ELR (cell line): Measurements from ENCODE around the gene MAMDC4.
A peak's percentile ranks its signal among the peaks of the same experiment; 100 is the strongest.
"Not testable (repeated sequence)": the region's sequence is repeated elsewhere in the genome, so short reads cannot be mapped to it uniquely, and the experiment has no call there.

ENCODE experiments used
- DNase-seq: peaks from one replicate; pipeline ENCODE4 v3.0.0-alpha.2; 2015; ENCODE audit warnings: low read depth

The MAMDC4 gene

GRCh38 chr9:136839229-136840139 lies 12.7 kb upstream of the MAMDC4 start:
- DNase-seq: no peak

- DNase-seq: no peak
Measured at GRCh38 chr9:136840140-136840876, 11.8 kb upstream of the MAMDC4 start.

- peak; percentile 43 for DNase-seq
Measured at GRCh38 chr9:136840877-136841645, 11.1 kb upstream of the MAMDC4 start.

- not testable (repeated sequence) for DNase-seq
Measured at GRCh38 chr9:136841646-136842379, 10.3 kb upstream of the MAMDC4 start.

GRCh38 chr9:136842380-136842948 lies 9.7 kb upstream of the MAMDC4 start, which contains the start of gene AJM1:
TSS of gene AJM1 (plus strand) at chr9:136842478. CDS start at chr9:136844415, 1,937 bp downstream.
- peak; percentile 80 for DNase-seq

GRCh38 chr9:136843159-136843800 lies 8.9 kb upstream of the MAMDC4 start:
- not testable (repeated sequence) for DNase-seq

GRCh38 chr9:136843801-136844740 lies 8.1 kb upstream of the MAMDC4 start:
- DNase-seq: peak; percentile 47

GRCh38 chr9:136844761-136845464 lies 7.2 kb upstream of the MAMDC4 start:
- no peak for DNase-seq

- no peak for DNase-seq
Measured at GRCh38 chr9:136845465-136846260, 6.5 kb upstream of the MAMDC4 start.

- no peak for DNase-seq
Measured at GRCh38 chr9:136846376-136847087, 5.6 kb upstream of the MAMDC4 start.

GRCh38 chr9:136847088-136847825 lies 4.9 kb upstream of the MAMDC4 start:
- peak; percentile 50 for DNase-seq

GRCh38 chr9:136847826-136848392 lies 4.2 kb upstream of the MAMDC4 start:
- peak; percentile 89 for DNase-seq

GRCh38 chr9:136848393-136849037 lies 3.6 kb upstream of the MAMDC4 start:
- peak; percentile 55 for DNase-seq

- peak; percentile 100 for DNase-seq
Measured at GRCh38 chr9:136849038-136849959, 2.8 kb upstream of the MAMDC4 start, which contains the start of gene PHPT1. TSS of gene PHPT1 (plus strand) at chr9:136849409. CDS start at chr9:136849431, 22 bp downstream.
